GM19324 (cell line): ENCODE data around the gene LARP4.
"Not testable (repeated sequence)": the region's sequence is repeated elsewhere in the genome, so short reads cannot be mapped to it uniquely, and the experiment has no call there.

Source experiments
- ATAC-seq: cut with Tn5 transposase; IDR thresholded peaks from one replicate; pipeline ENCODE4 v1.9.1; 2021; ENCODE audit warnings: mild to moderate bottlenecking, moderate library complexity; ENCODE audit not compliant: unreplicated experiment, low FRiP score

The LARP4 gene

GRCh38 chr12:50520416-50521207, 119.9 kb downstream of the LARP4 start:
- no peak for ATAC-seq

- ATAC-seq = not testable (repeated sequence)
Measured at GRCh38 chr12:50521781-50522180, 121.1 kb downstream of the LARP4 start.

- ATAC-seq = no peak
Measured at GRCh38 chr12:50523772-50524171, 123.1 kb downstream of the LARP4 start.

- ATAC-seq = no peak
Measured at GRCh38 chr12:50524621-50525020, 123.9 kb downstream of the LARP4 start.

- no peak for ATAC-seq
Measured at GRCh38 chr12:50525422-50525821, 124.7 kb downstream of the LARP4 start.

DNA sequence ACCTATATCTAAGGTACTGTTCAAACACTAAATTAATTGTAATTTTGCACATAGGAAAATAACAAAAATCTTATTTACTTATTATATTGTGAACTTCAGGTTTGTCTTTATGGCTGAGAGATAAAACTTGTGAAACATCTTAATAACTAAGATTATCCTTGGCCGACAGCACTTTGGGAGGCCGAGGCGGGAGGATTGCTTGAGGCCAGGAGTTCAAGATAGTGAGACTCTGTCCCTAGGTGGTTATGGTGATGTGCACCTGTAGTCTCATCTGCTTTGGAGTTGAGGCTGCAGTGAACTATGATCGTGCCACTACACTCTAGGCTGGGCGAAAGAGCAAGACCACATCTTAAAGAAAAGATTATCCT, 126.7 kb downstream of the LARP4 start:
- no peak for ATAC-seq

- no peak for ATAC-seq
Measured at GRCh38 chr12:50528800-50529199, 128.1 kb downstream of the LARP4 start.

GRCh38 chr12:50529345-50529744, 128.7 kb downstream of the LARP4 start:
- no peak for ATAC-seq
